Sigmoid colon (tissue), 7 donors: ENCODE results near the gene VIL1. TPM values are rescaled to one million over a fixed set of nuclear protein-coding genes. Genes with fewer than 3 reads are reported as not detected.

ENCODE experiments used
- DNase-seq: peaks from one replicate; pipeline ENCODE4 v3.0.0-alpha.2; 2019
- H3K27ac ChIP-seq, 4 donors: fragments of 200-600 bp; sonication (generic); one replicate each; pipeline ENCODE4 v1.5.1; 2016 to 2019; ENCODE audit warnings: mild to moderate bottlenecking in 1 of 4
- H3K27me3 ChIP-seq, 3 donors: fragments of 200-600 bp; sonication (generic); one replicate each; pipeline ENCODE4 v1.5.1; 2019; ENCODE audit warnings: mild to moderate bottlenecking in 1 of 3
- H3K36me3 ChIP-seq, 4 donors: fragments of 200-600 bp; sonication (generic); one replicate each; pipeline ENCODE4 v1.5.1; 2016 to 2019
- H3K4me1 ChIP-seq, 4 donors: fragments of 200-600 bp; sonication (generic); one replicate each; pipeline ENCODE4 v1.5.1; 2017 to 2019
- H3K4me3 ChIP-seq, 4 donors: fragments of 200-600 bp; sonication (generic); one replicate each; pipeline ENCODE4 v1.5.1; 2017 to 2019; ENCODE audit warnings: mild to moderate bottlenecking in 2 of 4, moderate library complexity in 1 of 4
- H3K9me3 ChIP-seq, 4 donors: fragments of 200-600 bp in 3 of 4; sonication (generic) in 3 of 4; one replicate each; pipeline versions ENCODE4 v1.5.1 to v1.6.1; 2013 to 2019
- CTCF ChIP-seq, 4 experiments: fragments of 450-650 bp in 3 of 4; fragments of 200-600 bp in 1 of 4; IDR thresholded peaks; one replicate each; pipeline ENCODE4 v1.5.1; 2016 to 2019; ENCODE audit warnings: antibody characterized with exemption in 4 of 4, mild to moderate bottlenecking in 3 of 4, moderate library complexity in 2 of 4
- EP300 ChIP-seq, 4 donors: sonication (generic); formaldehyde crosslinking; IDR thresholded peaks; one replicate each; pipeline ENCODE4 v1.6.1; 2017; ENCODE audit warnings: antibody characterized with exemption in 4 of 4
- POLR2A ChIP-seq, 2 donors: fragments of 450-650 bp; IDR thresholded peaks; one replicate each; pipeline ENCODE4 v1.6.1; 2016; ENCODE audit warnings: antibody characterized with exemption in 2 of 2, mild to moderate bottlenecking in 2 of 2, moderate library complexity in 2 of 2
- POLR2AphosphoS5 ChIP-seq, 4 donors: sonication (generic); formaldehyde crosslinking; IDR thresholded peaks; one replicate each; pipeline ENCODE4 v1.6.1; 2017; ENCODE audit warnings: antibody characterized with exemption in 4 of 4
- WGBS, 2 donors: extraction: QIAGEN DNeasy Blood & Tissue Kit; methylation state at CpG; one replicate each; pipeline ENCODE4 v1.1.7; 2013; 5-methylcytosine and 5-hydroxymethylcytosine counted together
- intact Hi-C: fragments of 100-400 bp; cut with DNase I; formaldehyde crosslinking; loops from one replicate; pipeline ENCODE4 v1.15.1; 2023
- polyA plus RNA-seq, 3 donors: library from polyadenylated mRNA; stranded (reverse); fragments of 200-250 nt; gene quantifications; one replicate each; pipeline ENCODE4 v1.2.3, GENCODE V29; 2013
- total RNA-seq, 4 donors: library from RNA; depleted of rRNA; stranded (reverse); fragments of >200 nt; gene quantifications; one replicate each; pipeline ENCODE4 v1.1.0, GENCODE V29; 2016
- donor health status: healthy with polysubstance abuse.
- donor health status: Bipolar disorder and iron deficiency.
- donor health status: healthy.

Gene VIL1
- total and polyA plus RNA-seq, 7 donors, result 0.71 to 172 (median 111) TPM; not detected in 2

- Histone ChIP-seq H3K36me3 (no peaks in the 10 kb centered on the region), H3K4me3 (no peak overlapping the region), H3K27ac (peak overlapping the region in 1 of 4 donors; percentile 100), H3K4me1 (peaks cover 0 to 33% (median 28%) of the 10 kb centered on the region in 4 donors), H3K9me3 (no peaks in the 10 kb centered on the region), H3K27me3 (no peaks in the 10 kb centered on the region)
- DNase-seq, result peak; percentile 76
- intact Hi-C loops, result no loop called here
- no peak for TF ChIP-seq POLR2AphosphoS5 (IDR thresholded peaks at IDR 0.05)
- no peak for TF ChIP-seq POLR2A (IDR thresholded peaks at IDR 0.05)
- TF ChIP-seq EP300 (IDR thresholded peaks at IDR 0.05), result no peak
- no peak for TF ChIP-seq CTCF (IDR thresholded peaks at IDR 0.05)
- 85 to 87% methylated on average over 13 of the region's 13 CpGs for WGBS, 2 donors
These were observed 24.4 kb upstream of the VIL1 start for GRCh38 chr2:218394298-218395089.

GRCh38 chr2:218395090-218395444, 23.9 kb upstream of the VIL1 start:
- no peak overlapping the region for H3K4me3 ChIP-seq
- DNase-seq, result no peak
- H3K36me3 ChIP-seq, result no peaks in the 10 kb centered on the region
- H3K9me3 ChIP-seq, result no peaks in the 10 kb centered on the region
- WGBS, 2 donors, result 61 to 73% methylated on average over 6 of the region's 6 CpGs
- TF ChIP-seq EP300 (IDR thresholded peaks at IDR 0.05) (no peak), POLR2A (IDR thresholded peaks at IDR 0.05) (no peak), POLR2AphosphoS5 (IDR thresholded peaks at IDR 0.05) (no peak), CTCF (IDR thresholded peaks at IDR 0.05) (no peak)
- H3K4me1 ChIP-seq, result peaks cover 0 to 33% (median 28%) of the 10 kb centered on the region in 4 donors
- intact Hi-C loops, result no loop called here
- no peaks in the 10 kb centered on the region for H3K27me3 ChIP-seq
- peak overlapping the region; percentile 97 to 100 (median 100) for H3K27ac ChIP-seq

- DNase-seq, result peak; percentile 71
- no peaks in the 10 kb centered on the region for H3K36me3 ChIP-seq
- H3K4me3 ChIP-seq, result peak overlapping the region; percentile 9 to 98 (median 94)
- H3K27me3 ChIP-seq, result no peaks in the 10 kb centered on the region
- peak overlapping the region; percentile 97 to 100 (median 100) for H3K27ac ChIP-seq
- intact Hi-C loops, result no loop called here
- TF ChIP-seq POLR2AphosphoS5 (IDR thresholded peaks at IDR 0.05) (no peak), EP300 (IDR thresholded peaks at IDR 0.05) (no peak), POLR2A (IDR thresholded peaks at IDR 0.05) (no peak), CTCF (IDR thresholded peaks at IDR 0.05) (no peak)
- H3K9me3 ChIP-seq, result no peaks in the 10 kb centered on the region
- WGBS, 2 donors, result 10 to 37% methylated on average over 16 of the region's 16 CpGs
- peaks cover 0 to 33% (median 28%) of the 10 kb centered on the region in 4 donors for H3K4me1 ChIP-seq
These were observed 23.5 kb upstream of the VIL1 start for GRCh38 chr2:218395456-218395825.

GRCh38 chr2:218395826-218396687, 22.9 kb upstream of the VIL1 start:
- 1% methylated on average over 57 of the region's 57 CpGs for WGBS, 2 donors
- Histone ChIP-seq H3K4me1 (peaks cover 0 to 38% (median 31%) of the 10 kb centered on the region in 4 donors), H3K27ac (peak overlapping the region; percentile 97 to 100 (median 100)), H3K4me3 (peak overlapping the region; percentile 92 to 100 (median 98)), H3K36me3 (no peaks in the 10 kb centered on the region), H3K27me3 (no peaks in the 10 kb centered on the region), H3K9me3 (no peaks in the 10 kb centered on the region)
- intact Hi-C loops, result loop anchor here (1.0 to 2.0 kb wide), 4 partner anchors 27 to 123 kb away; partner anchors contain the start of gene TMBIM1
- peak; percentile 98 for DNase-seq
- TF ChIP-seq POLR2AphosphoS5 (IDR thresholded peaks at IDR 0.05) (peak; percentile 78 to 92 (median 85)), CTCF (IDR thresholded peaks at IDR 0.05) (peak; percentile 89 to 97 (median 94)), POLR2A (IDR thresholded peaks at IDR 0.05) (peak; percentile 54), EP300 (IDR thresholded peaks at IDR 0.05) (peak in 2 of 4 donors; percentile 10 to 16)
